ENCODE measurements around the gene SGMS1. TPM values are rescaled to one million over a fixed set of nuclear protein-coding genes. Genes with fewer than 3 reads are reported as not detected.

Gene SGMS1
- total and polyA plus RNA-seq, 2 donors (not counting 3 experiments of a cell fraction or from before 2014, with no cell fraction given) = 9.7 to 23.7 TPM

GRCh38 chr10:50326172-50326555 lies 297.6 kb downstream of the SGMS1 start:
- intact Hi-C loops (cut with micrococcal nuclease) = loop anchor here (2.0 kb wide), 1 partner anchor 93 kb away; no protein-coding TSS in a partner anchor
- Histone ChIP-seq H3K79me2 (ENCODE audit: control insufficient read depth, insufficient read depth, low read length) (no peaks in the 10 kb centered on the region), H3K27ac (ENCODE audit: insufficient read depth, low read depth, low read length) (no peak overlapping the region), H4K20me1 (replicated peaks; ENCODE audit: control insufficient read depth, extremely low read depth, insufficient read depth, low read length) (no peaks in the 10 kb centered on the region), H2AFZ (ENCODE audit: low read depth, low read length) (no peak overlapping the region), H3K27me3 (ENCODE audit: control insufficient read depth in 2 of 2, insufficient read depth in 2 of 2, low read length in 2 of 2) (no peaks in the 10 kb centered on the region), H3K4me2 (ENCODE audit: insufficient read depth, low read length) (peak overlapping the region; percentile 69), H3K4me3 (replicated peaks in 1 of 3; ENCODE audit: insufficient read depth in 1 of 3, low read depth in 1 of 3, low read length in 3 of 3) (no peak overlapping the region), H3K9me3 (replicated peaks; ENCODE audit: control insufficient read depth, insufficient read depth, low read length) (no peaks in the 10 kb centered on the region), H3K9ac (replicated peaks; ENCODE audit: extremely low read depth, insufficient read depth, low read length) (no peak overlapping the region), H3K36me3 (ENCODE audit: control insufficient read depth in 2 of 2, extremely low read depth in 1 of 2, insufficient read depth in 2 of 2, low read length in 2 of 2) (no peaks in the 10 kb centered on the region), H3K9me1 (replicated peaks; ENCODE audit: control insufficient read depth, extremely low read depth, insufficient read depth, low read length) (no peaks in the 10 kb centered on the region), H3K4me1 (ENCODE audit: control insufficient read depth, extremely low read depth, insufficient read depth, low read length) (peaks cover 24% of the 10 kb centered on the region)
- no peak for DNase-seq (ENCODE audit: low read depth, low spot score)
- CTCF ChIA-PET = interaction anchor here (0.7 to 2.3 kb wide), 11 partner anchors 9 to 298 kb away, joined by 3 to 17 read pairs (median 4); no protein-coding TSS in a partner anchor
- FAIRE-seq = no peak
- BruUV-seq (replicated peaks) = no TSS peak
- TF ChIP-seq POLR2AphosphoS5 (IDR thresholded peaks at IDR 0.05; ENCODE audit: insufficient read depth, low read depth, low read length) (no peak), GATA2 (IDR thresholded peaks at IDR 0.05; ENCODE audit: insufficient read depth, insufficient read length, low read depth, low read length) (no peak), JUN (IDR thresholded peaks at IDR 0.05; ENCODE audit: borderline replicate concordance, insufficient read depth, insufficient read length, low read depth) (no peak), FOS (IDR thresholded peaks at IDR 0.05; ENCODE audit: borderline replicate concordance, insufficient read depth, low read length) (no peak), MYC (IDR thresholded peaks at IDR 0.05; ENCODE audit: low read depth, low read length) (no peak)
- dilution Hi-C loops (cut with MboI; ENCODE audit: extremely low pct_ligation_motif_present, low sequenced_read_pairs) = no loop called here
- POLR2A ChIA-PET = no interaction called here

DNA sequence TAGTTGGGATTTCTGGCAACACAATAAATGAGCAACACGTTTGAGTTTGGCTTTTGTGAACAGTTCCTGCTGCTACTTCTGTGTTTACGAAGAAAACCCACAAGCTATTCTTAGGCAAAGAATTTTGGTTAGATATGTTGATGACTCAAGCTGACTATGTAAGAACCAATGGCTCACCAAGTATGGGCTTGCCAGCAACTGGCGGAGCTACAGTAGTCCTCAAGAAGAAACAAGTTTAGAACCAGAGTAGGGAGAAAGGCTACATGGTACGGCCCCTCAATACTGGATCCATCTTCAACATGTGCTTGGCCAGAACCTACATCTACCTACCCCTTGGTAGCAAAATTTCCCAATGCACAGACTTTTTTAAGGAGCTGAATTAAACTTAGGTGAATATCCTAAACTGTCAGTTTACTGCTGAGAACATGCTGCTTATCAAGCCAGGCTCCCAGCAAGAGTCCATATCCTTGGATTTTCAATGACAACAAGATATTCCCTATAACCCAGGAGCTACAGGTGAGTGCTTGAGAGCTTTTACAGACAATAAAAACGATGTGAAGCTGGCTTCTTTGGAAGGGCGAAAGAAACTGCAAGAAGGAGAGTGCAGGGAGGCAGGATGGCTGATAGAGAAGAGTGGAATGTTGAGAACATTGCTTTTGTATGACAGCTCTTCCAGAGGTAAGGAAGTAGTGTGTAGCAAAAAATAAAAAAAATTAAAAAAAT lies 298.1 kb downstream of the SGMS1 start:
- peak overlapping the region; percentile 17 for H3K4me2 ChIP-seq (ENCODE audit: insufficient read depth, low read length)
- CTCF ChIA-PET = interaction anchor here (0.7 to 2.3 kb wide), 11 partner anchors 8 to 299 kb away, joined by 3 to 17 read pairs (median 4); no protein-coding TSS in a partner anchor
- H3K79me2 ChIP-seq (ENCODE audit: control insufficient read depth, insufficient read depth, low read length) = no peaks in the 10 kb centered on the region
- no peak overlapping the region for H3K9ac ChIP-seq (replicated peaks; ENCODE audit: extremely low read depth, insufficient read depth, low read length)
- TF ChIP-seq, protein P1, sequence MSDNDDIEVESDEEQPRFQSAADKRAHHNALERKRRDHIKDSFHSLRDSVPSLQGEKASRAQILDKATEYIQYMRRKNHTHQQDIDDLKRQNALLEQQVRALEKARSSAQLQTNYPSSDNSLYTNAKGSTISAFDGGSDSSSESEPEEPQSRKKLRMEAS (IDR thresholded peaks at IDR 0.05; ENCODE audit: insufficient read depth, insufficient read length) = no peak
- no peak for TF ChIP-seq GATA2 (IDR thresholded peaks at IDR 0.05; ENCODE audit: insufficient read depth, insufficient read length, low read depth, low read length)
- TF ChIP-seq POLR2AphosphoS5 (IDR thresholded peaks at IDR 0.05; ENCODE audit: insufficient read depth, low read depth, low read length) = no peak
- peak; percentile 66 for TF ChIP-seq FOS (IDR thresholded peaks at IDR 0.05; ENCODE audit: borderline replicate concordance, insufficient read depth, low read length)
- peak; percentile 46 for TF ChIP-seq JUN (IDR thresholded peaks at IDR 0.05; ENCODE audit: borderline replicate concordance, insufficient read depth, insufficient read length, low read depth)
- H3K4me1 ChIP-seq (ENCODE audit: control insufficient read depth, extremely low read depth, insufficient read depth, low read length) = peaks cover 24% of the 10 kb centered on the region
- no peaks in the 10 kb centered on the region for H4K20me1 ChIP-seq (replicated peaks; ENCODE audit: control insufficient read depth, extremely low read depth, insufficient read depth, low read length)
- no peaks in the 10 kb centered on the region for H3K36me3 ChIP-seq (ENCODE audit: control insufficient read depth in 2 of 2, extremely low read depth in 1 of 2, insufficient read depth in 2 of 2, low read length in 2 of 2)
- no peak overlapping the region for H3K4me3 ChIP-seq (replicated peaks in 1 of 3; ENCODE audit: insufficient read depth in 1 of 3, low read depth in 1 of 3, low read length in 3 of 3)
- H3K9me1 ChIP-seq (replicated peaks; ENCODE audit: control insufficient read depth, extremely low read depth, insufficient read depth, low read length) = no peaks in the 10 kb centered on the region
- peak; percentile 98 for FAIRE-seq
- H3K27me3 ChIP-seq (ENCODE audit: control insufficient read depth in 2 of 2, insufficient read depth in 2 of 2, low read length in 2 of 2) = no peaks in the 10 kb centered on the region
- H3K9me3 ChIP-seq (replicated peaks; ENCODE audit: control insufficient read depth, insufficient read depth, low read length) = no peaks in the 10 kb centered on the region
- intact Hi-C loops (cut with micrococcal nuclease) (loop anchor here (2.0 kb wide), 1 partner anchor 93 kb away; no protein-coding TSS in a partner anchor), dilution Hi-C loops (cut with MboI; ENCODE audit: extremely low pct_ligation_motif_present, low sequenced_read_pairs) (no loop called here)
- DNase-seq (ENCODE audit: low read depth, low spot score) = peak; percentile 74
- BruUV-seq (replicated peaks) = no TSS peak
- H2AFZ ChIP-seq (ENCODE audit: low read depth, low read length) = no peak overlapping the region
- peak overlapping the region; percentile 23 for H3K27ac ChIP-seq (ENCODE audit: insufficient read depth, low read depth, low read length)
- POLR2A ChIA-PET = no interaction called here

All from endothelial cell of umbilical vein (primary cell).